H1 (cell line): ENCODE data around the gene CELF4. TPM values are rescaled to one million over a fixed set of nuclear protein-coding genes. Genes with fewer than 3 reads are reported as not detected.

Experiments used
- CTCF ChIA-PET: fragments of 300-600 bp; sonication (Branson Sonifier 250); formaldehyde crosslinking; loops from one replicate; lab custom pipeline; 2021; ENCODE audit not compliant: partially characterized antibody; lab: Charles Lee
- POLR2A ChIA-PET: fragments of 300-600 bp; sonication (Branson Sonifier 250); formaldehyde crosslinking; loops from one replicate; lab custom pipeline; 2021; ENCODE audit warnings: inconsistent platforms; ENCODE audit not compliant: partially characterized antibody; lab: Charles Lee
- DNase-seq, 2 experiments: peaks; one replicate each; pipeline versions ENCODE4 v3.0.0 to v3.0.0-alpha.2; 2010 to 2022; ENCODE audit warnings: low spot score in 2 of 2, low read depth in 1 of 2, mixed read lengths in 1 of 2
- FAIRE-seq: peaks from 2 replicates; lab custom pipeline; 2011; peaks lifted over from hg19 to GRCh38; lab: Jason Lieb, UNC
- H2AFZ ChIP-seq: 2 replicates; pipeline ENCODE4 v1.8.1; 2012; ENCODE audit warnings: low read length, inconsistent platforms
- H2AK5ac ChIP-seq: 2 replicates; pipeline ENCODE4 v1.6.1; 2013; ENCODE audit warnings: low read depth, low read length
- H2BK120ac ChIP-seq: replicated peaks from 2 replicates; pipeline ENCODE3; 2013; ENCODE audit warnings: low read depth, low read length, inconsistent platforms
- H2BK12ac ChIP-seq: 2 replicates; pipeline ENCODE4 v1.6.1; 2013; ENCODE audit warnings: low read depth, low read length
- H2BK15ac ChIP-seq: 2 replicates; pipeline ENCODE4 v1.6.1; 2013; ENCODE audit warnings: low read length
- H2BK20ac ChIP-seq: 2 replicates; pipeline ENCODE4 v1.6.1; 2013; ENCODE audit warnings: low read length
- H2BK5ac ChIP-seq: 2 replicates; pipeline ENCODE4 v1.6.1; 2013; ENCODE audit warnings: low read depth, low read length
- H3K14ac ChIP-seq: 2 replicates; pipeline ENCODE4 v1.6.1; 2013; ENCODE audit warnings: inconsistent platforms; ENCODE audit not compliant: insufficient read length
- H3K18ac ChIP-seq: 2 replicates; pipeline ENCODE4 v1.6.1; 2013; ENCODE audit warnings: low read length; ENCODE audit errors: extremely low read depth
- H3K23ac ChIP-seq: 2 replicates; pipeline ENCODE4 v1.6.1; 2013; ENCODE audit warnings: inconsistent platforms; ENCODE audit not compliant: insufficient read length
- H3K23me2 ChIP-seq: 2 replicates; pipeline ENCODE4 v1.6.1; 2013; ENCODE audit warnings: low read depth, low read length
- H3K27ac ChIP-seq: 2 replicates; pipeline ENCODE4 v1.6.1; 2011; ENCODE audit warnings: low read depth, low read length, inconsistent platforms
- H3K27me3 ChIP-seq, 4 experiments: replicated peaks in 1 of 4; 1 replicate in 1 of 4; 2 replicates in 3 of 4; pipeline versions ENCODE4 v1.6.1 to v1.8.1; 2011 to 2013; ENCODE audit warnings: low read length in 3 of 4, mild to moderate bottlenecking in 3 of 4, inconsistent platforms in 2 of 4, mixed read lengths in 2 of 4, moderate library complexity in 1 of 4; ENCODE audit not compliant: control insufficient read depth in 3 of 4, insufficient read depth in 3 of 4; ENCODE audit errors: extremely low read depth in 1 of 4
- H3K36me3 ChIP-seq, 4 experiments: 2 replicates each; pipeline versions ENCODE4 v1.6.1 to v1.8.1; 2011 to 2013; ENCODE audit warnings: mild to moderate bottlenecking in 4 of 4, low read length in 3 of 4, moderate library complexity in 2 of 4, control low read depth in 1 of 4, inconsistent platforms in 1 of 4; ENCODE audit not compliant: insufficient read depth in 4 of 4, control insufficient read depth in 2 of 4
- H3K4ac ChIP-seq: replicated peaks from 2 replicates; pipeline ENCODE3; 2013; ENCODE audit warnings: low read length, low read depth, mixed read lengths, inconsistent platforms; ENCODE audit not compliant: insufficient read length
- H3K4me1 ChIP-seq, 4 experiments: replicated peaks in 1 of 4; 1 replicate in 1 of 4; 2 replicates in 3 of 4; pipeline versions ENCODE4 v1.6.1 to v1.8.1; 2011 to 2013; ENCODE audit warnings: low read length in 3 of 4, inconsistent platforms in 2 of 4, mixed read lengths in 1 of 4; ENCODE audit not compliant: insufficient read depth in 4 of 4, control insufficient read depth in 3 of 4
- H3K4me2 ChIP-seq, 2 experiments: 2 replicates each; pipeline versions ENCODE4 v1.6.1 to v1.8.1; 2011 to 2013; ENCODE audit warnings: low read depth in 2 of 2, low read length in 2 of 2, control low read depth in 1 of 2, inconsistent platforms in 1 of 2, mild to moderate bottlenecking in 1 of 2; ENCODE audit not compliant: insufficient read depth in 1 of 2
- H3K4me3 ChIP-seq, 4 experiments: fragments of 200-600, 300-600 bp in 1 of 4; sonication (generic), shearing (Covaris generic), sonication (Bioruptor Twin) in 1 of 4; 2 replicates each; pipeline versions ENCODE4 v1.5.1 to v1.8.1; 2011 to 2016; ENCODE audit warnings: low read length in 4 of 4, low read depth in 3 of 4, control low read depth in 2 of 4, inconsistent platforms in 2 of 4, mild to moderate bottlenecking in 2 of 4, mixed read lengths in 1 of 4, moderate library complexity in 1 of 4; ENCODE audit not compliant: insufficient read depth in 2 of 4; ENCODE audit errors: extremely low read depth in 1 of 4
- H3K56ac ChIP-seq: replicated peaks from 2 replicates; pipeline ENCODE3; 2013; ENCODE audit warnings: low read depth, mild to moderate bottlenecking, mixed read lengths, low read length, inconsistent platforms; ENCODE audit not compliant: insufficient read length
- H3K79me1 ChIP-seq: 2 replicates; pipeline ENCODE4 v1.6.1; 2013; ENCODE audit warnings: low read depth, low read length, control low read depth
- H3K79me2 ChIP-seq, 2 experiments: 2 replicates each; pipeline versions ENCODE4 v1.6.1 to v1.8.1; 2012 to 2013; ENCODE audit warnings: low read length in 2 of 2, mild to moderate bottlenecking in 2 of 2, inconsistent platforms in 1 of 2; ENCODE audit not compliant: insufficient read depth in 2 of 2, control insufficient read depth in 1 of 2
- H3K9ac ChIP-seq, 4 experiments: replicated peaks in 1 of 4; 1 replicate in 1 of 4; 2 replicates in 3 of 4; pipeline versions ENCODE4 v1.6.1 to v1.8.1; 2011 to 2013; ENCODE audit warnings: low read depth in 3 of 4, low read length in 3 of 4, control low read depth in 2 of 4, mild to moderate bottlenecking in 2 of 4, moderate library complexity in 2 of 4, inconsistent platforms in 1 of 4; ENCODE audit errors: extremely low read depth in 1 of 4
- H3K9me3 ChIP-seq, 2 experiments: 2 replicates each; pipeline versions ENCODE4 v1.6.1 to v1.8.1; 2012 to 2013; ENCODE audit warnings: mild to moderate bottlenecking in 2 of 2, moderate library complexity in 2 of 2, control low read depth in 1 of 2, inconsistent platforms in 1 of 2, low read depth in 1 of 2, low read length in 1 of 2, mixed read lengths in 1 of 2; ENCODE audit not compliant: insufficient read depth in 2 of 2
- H4K20me1 ChIP-seq, 2 experiments: replicated peaks in 1 of 2; 2 replicates each; pipeline versions ENCODE3 to v1.8.1; 2011 to 2013; ENCODE audit warnings: inconsistent platforms in 2 of 2, low read length in 2 of 2, mild to moderate bottlenecking in 1 of 2; ENCODE audit not compliant: insufficient read depth in 2 of 2, control insufficient read depth in 1 of 2
- H4K5ac ChIP-seq: 2 replicates; pipeline ENCODE4 v1.6.1; 2013; ENCODE audit warnings: low read length, low read depth, mixed read lengths, inconsistent platforms; ENCODE audit not compliant: insufficient read length
- H4K8ac ChIP-seq: 2 replicates; pipeline ENCODE4 v1.8.0; 2013; ENCODE audit warnings: mild to moderate bottlenecking, moderate library complexity, low read length, inconsistent platforms; ENCODE audit not compliant: insufficient read depth; ENCODE audit errors: extremely low read depth
- H4K91ac ChIP-seq: replicated peaks from 2 replicates; pipeline ENCODE3; 2013; ENCODE audit warnings: low read length, mixed read lengths, inconsistent platforms; ENCODE audit not compliant: insufficient read length
- BACH1 ChIP-seq: IDR thresholded peaks from 2 replicates; pipeline ENCODE4 v1.6.1; 2012; ENCODE audit warnings: low read length, improper control_type of control experiment
- CHD1 ChIP-seq: IDR thresholded peaks from 2 replicates; pipeline ENCODE4 v1.6.1; 2012; ENCODE audit warnings: low read depth, low read length, improper control_type of control experiment
- POLR2A ChIP-seq, 2 experiments: IDR thresholded peaks; 1 replicate in 1 of 2; 2 replicates in 1 of 2; pipeline ENCODE4 v1.6.1; 2011; ENCODE audit warnings: low read depth in 2 of 2, low read length in 2 of 2, mild to moderate bottlenecking in 2 of 2; ENCODE audit errors: control extremely low read depth in 1 of 2
- SP1 ChIP-seq: IDR thresholded peaks from 2 replicates; pipeline ENCODE4 v1.6.1; 2011; ENCODE audit warnings: low read depth, low read length
- WGBS, 2 experiments: shearing (Covaris generic) in 1 of 2; methylation state at CpG; one replicate each; pipeline versions ENCODE4 v1.1.6 to v1.1.7; 2013 to 2015; ENCODE audit warnings: low lambda C conversion rate in 2 of 2, mixed read lengths in 2 of 2, inconsistent platforms in 1 of 2, low coverage in 1 of 2, missing lambda C conversion rate in 1 of 2; ENCODE audit not compliant: insufficient replicate concordance in 2 of 2, insufficient coverage in 1 of 2, insufficient read length in 1 of 2; ENCODE audit errors: extremely low coverage in 1 of 2, missing lambda C conversion rate in 1 of 2; 5-methylcytosine and 5-hydroxymethylcytosine counted together
- polyA plus RNA-seq, 7 experiments: library from polyadenylated mRNA; depleted of rRNA in 3 of 7; stranded (reverse) in 5 of 7; unstranded in 2 of 7; fragments of >200 nt in 5 of 7; fragments of 200-250 nt in 2 of 7; gene quantifications; 1 replicate in 5 of 7; 2 replicates in 1 of 7; 4 replicates in 1 of 7; pipeline versions ENCODE4 v1.2.1 to v1.2.3, GENCODE V29; 2011 to 2013; ENCODE audit warnings: missing spikeins in 2 of 7, mixed read lengths in 2 of 7
- total RNA-seq: library from RNA; stranded (reverse); fragmentation: NEBNext Ultra II Directional; extraction: Animal tissue kit (Norgen Biotek cat#: 25700); gene quantifications from 2 replicates; pipeline ENCODE4 v1.2.1, GENCODE V29; 2021

The CELF4 gene
- total and polyA plus RNA-seq, 2 of the 8 experiments (the other 6 are each of a cell fraction or from before 2014, with no cell fraction given) = 1.6 to 3.4 TPM

DNA sequence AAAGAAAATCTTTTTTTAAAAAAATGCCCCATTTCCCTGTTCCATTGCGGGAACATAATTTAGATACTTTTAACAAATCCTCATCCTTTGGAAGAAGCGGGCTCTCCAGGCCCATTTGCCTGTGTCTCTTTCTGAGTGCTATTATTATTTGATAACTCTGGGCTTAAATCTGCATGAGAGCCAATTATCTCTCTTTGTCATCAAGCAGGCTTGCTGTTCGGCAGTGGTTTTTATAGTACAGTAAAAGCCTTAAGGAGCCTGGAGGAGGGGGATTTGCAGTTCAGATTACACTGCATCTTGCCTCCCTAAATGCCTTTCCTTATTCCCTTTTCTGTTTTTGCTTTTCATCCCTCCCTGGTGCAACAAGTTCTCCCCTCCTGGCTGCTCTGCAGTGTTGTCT is 50.6 kb downstream of the CELF4 start:
- FAIRE-seq = no peak
- no peak overlapping the region for H4K8ac ChIP-seq
- no peak overlapping the region for H2BK12ac ChIP-seq
- no peak overlapping the region for H3K4me3 ChIP-seq
- no peak overlapping the region for H2BK120ac ChIP-seq
- H3K27me3 ChIP-seq = peaks cover 0 to 6% (median 0%) of the 10 kb centered on the region in 4 experiments; a peak in 1 of 7 replicates
- H3K4me1 ChIP-seq = no peaks in the 10 kb centered on the region
- H3K79me2 ChIP-seq = no peaks in the 10 kb centered on the region
- DNase-seq = no peak
- H3K79me1 ChIP-seq = no peaks in the 10 kb centered on the region
- H2AK5ac ChIP-seq = no peak overlapping the region
- no peak overlapping the region for H2BK15ac ChIP-seq
- no peak overlapping the region for H2BK20ac ChIP-seq
- no peak overlapping the region for H3K9ac ChIP-seq
- ChIA-PET POLR2A (no interaction called here), CTCF (interaction anchor here (0.9 to 2.5 kb wide), 4 partner anchors 12 to 19 kb away, joined by 3 to 9 read pairs (median 4); no protein-coding TSS in a partner anchor)
- H3K23me2 ChIP-seq = no peaks in the 10 kb centered on the region
- no peak overlapping the region for H3K23ac ChIP-seq
- TF ChIP-seq CHD1 = no peak
- no peak for TF ChIP-seq POLR2A (IDR thresholded peaks at IDR 0.05; ENCODE audit: control extremely low read depth in 1 of 2, low read depth in 2 of 2, low read length in 2 of 2)
- TF ChIP-seq BACH1 = no peak
- no peak for TF ChIP-seq SP1
- no peak overlapping the region for H3K4me2 ChIP-seq
- H3K36me3 ChIP-seq = no peaks in the 10 kb centered on the region
- no peak overlapping the region for H4K91ac ChIP-seq
- H3K9me3 ChIP-seq = no peaks in the 10 kb centered on the region
- H2AFZ ChIP-seq = no peak overlapping the region
- 87% methylated on average over 3 of the region's 3 CpGs; no CpG with 5 or more reads in 1 of the 2 experiments for WGBS, 2 experiments
- H3K18ac ChIP-seq = no peak overlapping the region; the same call in 1 of the 2 replicates
- H3K27ac ChIP-seq = no peak overlapping the region
- no peak overlapping the region for H3K14ac ChIP-seq
- H4K5ac ChIP-seq = no peak overlapping the region
- H4K20me1 ChIP-seq = no peaks in the 10 kb centered on the region
- no peak overlapping the region for H2BK5ac ChIP-seq
- H3K4ac ChIP-seq = no peak overlapping the region
- H3K56ac ChIP-seq = no peak overlapping the region
